ENCODE measurements around the gene DGCR8. TPM values are rescaled to one million over a fixed set of nuclear protein-coding genes. Genes with fewer than 3 reads are reported as not detected.

DGCR8 gene
- polyA plus RNA-seq, 3 donors = 10.1 to 15.6 (median 12.9) TPM

- 92 to 95% (median 93%) methylated on average over 20 of the region's 20 CpGs for WGBS, 3 donors
Measured at GRCh38 chr22:20085651-20086050, 5.6 kb downstream of the DGCR8 start.

GRCh38 chr22:20086101-20086599, 6.1 kb downstream of the DGCR8 start:
- no peak overlapping the region for H3K27ac ChIP-seq (ENCODE audit: low read depth, low read length)
- 92 to 93% (median 93%) methylated on average over 24 of the region's 24 CpGs for WGBS, 3 donors

More at GRCh38 chr22:20085651-20086050, 5.6 kb downstream of the DGCR8 start:
- no peak overlapping the region for H3K27ac ChIP-seq (ENCODE audit: low read depth, low read length)

- H3K27ac ChIP-seq (ENCODE audit: low read depth, low read length) = no peak overlapping the region
- WGBS, 3 donors = 95 to 98% (median 95%) methylated on average over 5 of the region's 5 CpGs
Measured at GRCh38 chr22:20086763-20087162, 6.7 kb downstream of the DGCR8 start.

GRCh38 chr22:20087319-20088262, 7.5 kb downstream of the DGCR8 start:
- WGBS, 3 donors = 85 to 92% (median 90%) methylated on average over 14 of the region's 14 CpGs
- no peak overlapping the region for H3K27ac ChIP-seq (ENCODE audit: low read depth, low read length)

- 88 to 93% (median 89%) methylated on average over 8 of the region's 8 CpGs for WGBS, 3 donors
- H3K27ac ChIP-seq (ENCODE audit: low read depth, low read length) = no peak overlapping the region
Measured at GRCh38 chr22:20088263-20088648, 8.2 kb downstream of the DGCR8 start.

- no peak overlapping the region for H3K27ac ChIP-seq (ENCODE audit: low read depth, low read length)
- WGBS, 3 donors = 91 to 94% (median 94%) methylated on average over 17 of the region's 17 CpGs
Measured at GRCh38 chr22:20089226-20089976, 9.4 kb downstream of the DGCR8 start.

- 88 to 94% (median 93%) methylated on average over 11 of the region's 11 CpGs for WGBS, 3 donors
- H3K27ac ChIP-seq (ENCODE audit: low read depth, low read length) = no peak overlapping the region
Measured at GRCh38 chr22:20089977-20090729, 10.1 kb downstream of the DGCR8 start.

GRCh38 chr22:20090730-20091240, 10.7 kb downstream of the DGCR8 start:
- no peak overlapping the region for H3K27ac ChIP-seq (ENCODE audit: low read depth, low read length)
- 84 to 94% (median 87%) methylated on average over 9 of the region's 9 CpGs for WGBS, 3 donors

GRCh38 chr22:20091690-20092476, 11.8 kb downstream of the DGCR8 start:
- H3K27ac ChIP-seq (ENCODE audit: low read depth, low read length) = no peak overlapping the region
- WGBS, 3 donors = 90 to 94% (median 94%) methylated on average over 16 of the region's 16 CpGs

- WGBS, 3 donors = 88 to 93% (median 93%) methylated on average over 11 of the region's 11 CpGs
- H3K27ac ChIP-seq (ENCODE audit: low read depth, low read length) = no peak overlapping the region
Measured at GRCh38 chr22:20092477-20092854, 12.4 kb downstream of the DGCR8 start.

GRCh38 chr22:20093418-20094196, 13.6 kb downstream of the DGCR8 start:
- 79 to 86% (median 85%) methylated on average over 13 of the region's 13 CpGs for WGBS, 3 donors
- H3K27ac ChIP-seq (ENCODE audit: low read depth, low read length) = no peak overlapping the region

- 93 to 96% (median 94%) methylated on average over 15 of the region's 15 CpGs for WGBS, 3 donors
- no peak overlapping the region for H3K27ac ChIP-seq (ENCODE audit: low read depth, low read length)
Measured at GRCh38 chr22:20094197-20094807, 14.3 kb downstream of the DGCR8 start.

- 91 to 97% (median 96%) methylated on average over 4 of the region's 4 CpGs for WGBS, 3 donors
- no peak overlapping the region for H3K27ac ChIP-seq (ENCODE audit: low read depth, low read length)
Measured at GRCh38 chr22:20095521-20095920, 15.5 kb downstream of the DGCR8 start.

GRCh38 chr22:20096574-20097420, 16.8 kb downstream of the DGCR8 start:
- 96 to 100% (median 99%) methylated on average over 2 of the region's 2 CpGs for WGBS, 3 donors

GRCh38 chr22:20099099-20099711, 19.2 kb downstream of the DGCR8 start:
- WGBS, 3 donors = 95% methylated on average over 6 of the region's 6 CpGs

More at GRCh38 chr22:20096574-20097420, 16.8 kb downstream of the DGCR8 start:
- no peak overlapping the region for H3K27ac ChIP-seq (ENCODE audit: low read depth, low read length)

More at GRCh38 chr22:20099099-20099711, 19.2 kb downstream of the DGCR8 start:
- H3K27ac ChIP-seq (ENCODE audit: low read depth, low read length) = no peak overlapping the region

Data from adipose tissue (tissue), 3 donors.